HepG2 (cell line): ENCODE results near the gene GRID1.

Source experiments
- CREBL2 ChIP-seq: sonication (generic); formaldehyde crosslinking; IDR thresholded peaks from 2 replicates; pipeline ENCODE4 v1.8.1; 2023; ENCODE audit warnings: missing genetic modification reagents, mild to moderate bottlenecking, borderline replicate concordance
- CTCF ChIP-seq: sonication (generic); formaldehyde crosslinking; IDR thresholded peaks from 2 replicates; pipeline ENCODE4 v1.5.0; 2020; ENCODE audit warnings: mild to moderate bottlenecking, missing genetic modification reagents, moderate library complexity
- FOXJ3 ChIP-seq: sonication (generic); formaldehyde crosslinking; IDR thresholded peaks from 2 replicates; pipeline ENCODE4 v1.4.0; 2020; ENCODE audit warnings: missing genetic modification reagents, mild to moderate bottlenecking, borderline replicate concordance
- MTA3 ChIP-seq: sonication (generic); formaldehyde crosslinking; IDR thresholded peaks from 2 replicates; pipeline ENCODE4 v1.4.0; 2020; ENCODE audit warnings: missing genetic modification reagents
- NR2F6 ChIP-seq, 2 experiments: IDR thresholded peaks; 2 replicates each; pipeline ENCODE4 v1.6.1; 2016; ENCODE audit warnings: antibody characterized with exemption in 1 of 2, mild to moderate bottlenecking in 1 of 2
- TCF12 ChIP-seq, 2 experiments: fragments of 450-650 bp in 1 of 2; sonication (generic) in 1 of 2; formaldehyde crosslinking in 1 of 2; IDR thresholded peaks; 2 replicates each; pipeline versions ENCODE4 v1.6.1 to v1.8.0; 2017 to 2022; ENCODE audit warnings: antibody characterized with exemption in 1 of 2, mild to moderate bottlenecking in 1 of 2, missing genetic modification reagents in 1 of 2, moderate library complexity in 1 of 2
- ZBTB7A ChIP-seq: sonication (generic); formaldehyde crosslinking; IDR thresholded peaks from 2 replicates; pipeline ENCODE4 v1.8.0; 2022; ENCODE audit warnings: mild to moderate bottlenecking, missing genetic modification reagents
- ZNF224 ChIP-seq: sonication (generic); formaldehyde crosslinking; IDR thresholded peaks from 2 replicates; pipeline ENCODE4 v1.5.0; 2020; ENCODE audit warnings: mild to moderate bottlenecking, missing genetic modification reagents

- TF ChIP-seq TCF12 (IDR thresholded peaks at IDR 0.05) (no peak), TCF12 (CRISPR knock-in tag; IDR thresholded peaks at IDR 0.05) (no peak), FOXJ3 (CRISPR knock-in tag) (no peak), NR2F6 (IDR thresholded peaks at IDR 0.05) (no peak), NR2F6 (CRISPR knock-in tag; IDR thresholded peaks at IDR 0.05) (no peak), ZNF224 (CRISPR knock-in tag) (no peak), CTCF (CRISPR knock-in tag) (no peak), MTA3 (CRISPR knock-in tag) (no peak), CREBL2 (CRISPR knock-in tag) (no peak), ZBTB7A (CRISPR knock-in tag) (no peak)
Observed at GRCh38 chr10:86321568-86321967, 45.0 kb downstream of the GRID1 start.
